T47D (cell line): ENCODE results near the gene EFHB.
"Not testable (repeated sequence)": the region's sequence is repeated elsewhere in the genome, so short reads cannot be mapped to it uniquely, and the experiment has no call there.

Source experiments
- DNase-seq, 2 experiments: peaks; one replicate each; pipeline versions ENCODE4 v3.0.0 to v3.0.0-alpha.2; 2011 to 2012; ENCODE audit warnings: low read depth in 1 of 2, low spot score in 1 of 2
- JUND ChIP-seq: IDR thresholded peaks from 2 replicates; pipeline ENCODE4 v1.6.1; 2012; ENCODE audit warnings: low read depth
- in situ Hi-C: cut with HindIII; loops from 2 replicates; pipeline ENCODE4 v1.10.0; 2016; ENCODE audit warnings: low sequenced_read_pairs, low pct_unique_long_range_greater_than_20kb

EFHB gene

GRCh38 chr3:19877656-19878055 is 56.4 kb downstream of the EFHB start:
- in situ Hi-C loops, result no loop called here
- no peak for DNase-seq
- TF ChIP-seq JUND, result no peak

GRCh38 chr3:19866751-19867347 is 67.2 kb downstream of the EFHB start:
- DNase-seq, result peak; percentile 35 to 72
- TF ChIP-seq JUND, result no peak
- in situ Hi-C loops, result no loop called here

GRCh38 chr3:19855318-19855717 is 78.7 kb downstream of the EFHB start:
- in situ Hi-C loops, result not testable (repeated sequence)

GRCh38 chr3:19846609-19847008 is 87.4 kb downstream of the EFHB start:
- in situ Hi-C loops, DNase-seq: not testable (repeated sequence)

More at GRCh38 chr3:19855318-19855717, 78.7 kb downstream of the EFHB start:
- not testable (repeated sequence) for DNase-seq
